ENCODE measurements around the gene PTGES2. TPM values are rescaled to one million over a fixed set of nuclear protein-coding genes. Genes with fewer than 3 reads are reported as not detected.
"Not testable (repeated sequence)": the region's sequence is repeated elsewhere in the genome, so short reads cannot be mapped to it uniquely, and the experiment has no call there.

The PTGES2 gene
- total RNA-seq, 1 donor from 2014 or later, result 129 TPM

DNA sequence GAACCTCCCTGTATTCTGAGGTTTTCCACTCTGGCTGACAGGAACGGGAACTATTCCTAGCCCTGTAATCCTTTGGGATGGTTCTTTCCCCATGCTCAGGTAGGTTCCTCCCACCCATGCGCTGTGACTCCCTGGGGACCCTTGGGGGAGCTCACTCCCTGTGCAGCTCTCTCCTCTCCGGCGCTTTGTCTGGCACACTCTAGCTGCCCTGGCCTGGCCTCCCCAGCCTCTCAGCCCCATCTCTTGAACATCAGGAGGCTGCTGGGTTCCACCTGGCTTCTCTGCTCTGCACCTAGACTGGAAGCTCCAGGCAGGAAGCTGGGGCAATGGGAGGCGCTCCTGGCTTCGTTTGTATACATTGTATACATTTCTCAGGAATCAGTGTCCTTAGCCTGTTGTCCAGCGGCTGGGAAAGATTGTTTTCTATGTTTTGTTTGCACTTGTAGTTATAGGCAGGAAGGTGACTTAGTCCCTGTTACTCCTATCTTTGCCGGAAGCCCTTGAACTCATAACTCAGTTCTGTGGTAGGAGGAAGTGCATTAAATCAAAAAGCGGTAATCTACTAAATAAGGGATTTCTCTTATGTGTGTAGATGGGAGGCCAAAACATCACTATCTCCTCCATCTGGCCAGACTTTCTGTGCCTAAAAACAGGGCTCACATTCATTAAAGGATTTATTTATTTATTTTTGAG, 39.1 kb downstream of the PTGES2 start:
- no peak for DNase-seq (ENCODE audit: low read depth, low spot score)

DNA sequence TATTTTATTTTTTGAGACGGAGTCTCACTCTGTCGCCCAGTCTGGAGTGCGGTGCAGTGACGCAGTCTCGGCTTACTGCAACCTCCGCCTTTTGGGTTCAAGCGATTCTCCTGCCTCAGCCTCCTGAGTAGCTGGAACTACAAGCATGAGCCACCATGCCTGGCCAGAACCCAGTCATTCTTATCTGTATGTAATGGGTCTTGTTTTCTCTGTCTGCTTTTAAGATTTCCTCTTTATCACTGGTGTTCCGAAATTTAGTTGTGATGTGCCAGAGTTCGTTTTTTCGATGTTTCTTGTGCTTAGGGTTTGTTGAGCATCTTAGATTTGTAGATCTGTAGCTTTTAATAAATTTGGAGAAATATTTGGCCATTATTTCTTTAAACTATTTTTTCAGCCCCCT, 40.3 kb downstream of the PTGES2 start:
- no peak for DNase-seq (ENCODE audit: low read depth, low spot score)

DNA sequence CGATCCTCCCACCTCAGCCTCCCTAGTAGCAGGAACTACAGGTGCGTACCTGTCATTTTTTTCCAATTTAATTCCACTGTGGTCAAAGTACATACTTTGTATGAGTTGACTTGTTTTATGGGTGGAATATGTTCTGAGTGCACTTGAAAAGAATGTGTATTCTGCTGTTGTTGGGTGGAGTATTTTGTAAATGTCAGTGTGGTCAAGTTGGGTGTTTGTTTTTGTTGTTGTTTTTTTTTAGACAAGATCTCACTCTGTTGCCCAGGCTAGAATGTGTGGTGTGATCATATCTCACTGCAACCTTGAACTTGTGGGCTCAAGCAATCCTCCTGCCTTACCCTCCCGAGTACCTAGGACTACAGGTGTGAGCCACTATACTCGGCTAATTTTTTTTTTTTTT, 41.6 kb downstream of the PTGES2 start:
- no peak for DNase-seq (ENCODE audit: low read depth, low spot score)

DNA sequence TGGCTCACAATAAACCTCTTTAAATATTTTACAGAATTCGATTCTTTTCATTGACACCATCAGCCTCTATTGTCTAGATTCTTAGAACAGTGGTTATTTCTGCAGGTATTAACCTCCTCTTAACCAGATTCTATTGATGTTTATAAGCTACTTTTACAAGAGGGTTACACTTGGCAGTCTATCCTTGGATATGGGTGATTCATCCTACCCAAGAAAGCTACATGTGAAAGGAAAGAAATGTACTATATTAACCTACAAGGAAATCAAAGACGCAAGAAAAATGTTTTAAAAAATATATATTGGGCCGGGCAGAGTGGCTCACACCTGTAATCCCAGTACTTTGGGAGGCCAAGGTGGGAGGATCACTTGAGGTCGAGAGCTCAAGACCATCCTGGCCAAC, 42.8 kb downstream of the PTGES2 start:
- DNase-seq (ENCODE audit: low read depth, low spot score), result no peak

- DNase-seq (ENCODE audit: low read depth, low spot score), result no peak
These were observed 45.4 kb downstream of the PTGES2 start for GRCh38 chr9:128082151-128082550.

- no peak for DNase-seq (ENCODE audit: low read depth, low spot score)
These were observed 46.5 kb downstream of the PTGES2 start for GRCh38 chr9:128081056-128081455.

- no peak for DNase-seq (ENCODE audit: low read depth, low spot score)
These were observed 47.3 kb downstream of the PTGES2 start for GRCh38 chr9:128080206-128080605.

DNA sequence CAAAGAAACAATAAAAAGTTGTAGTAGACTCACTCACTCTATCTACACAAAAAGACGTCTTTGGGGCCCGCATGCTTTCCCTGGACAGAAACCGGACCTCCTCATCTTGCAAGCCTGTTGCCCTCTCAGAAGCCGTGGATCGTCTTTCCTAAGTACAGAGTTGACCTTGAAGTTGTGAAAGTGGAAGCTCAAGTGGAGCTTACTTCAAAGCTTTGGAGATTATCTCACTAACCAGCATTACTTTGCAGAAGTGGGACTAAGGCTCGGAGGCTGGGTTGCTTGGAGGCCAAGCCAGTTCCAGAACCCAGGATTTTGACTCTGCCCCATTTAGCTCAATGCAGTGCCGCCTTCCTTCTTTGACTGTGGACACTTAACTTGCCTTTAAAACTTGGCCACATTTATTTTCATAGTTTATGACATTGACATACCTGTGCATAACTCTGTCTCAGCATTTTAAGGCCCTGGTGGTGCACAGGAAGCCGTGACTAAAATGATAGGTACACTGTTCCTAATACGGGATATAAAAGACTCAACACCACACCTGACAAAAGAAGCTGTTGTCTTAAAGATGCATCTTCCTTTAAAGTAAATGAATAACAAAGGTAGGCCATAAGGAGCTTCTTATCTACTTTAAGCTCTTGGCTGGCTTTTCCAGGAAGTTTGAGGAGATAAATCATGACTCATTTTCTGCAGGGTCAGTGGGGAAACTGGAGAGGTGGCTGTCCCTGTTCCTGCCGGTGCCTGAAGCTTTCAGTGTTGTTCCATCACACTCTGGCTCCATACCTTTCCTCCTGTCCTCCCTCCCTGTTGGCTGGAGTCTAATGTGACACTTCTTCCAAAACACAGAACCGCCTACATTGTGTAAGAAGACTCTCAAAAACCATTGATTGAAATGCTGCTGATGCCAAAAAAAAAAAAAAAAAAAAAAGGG, 48.8 kb downstream of the PTGES2 start:
- DNase-seq (ENCODE audit: low read depth, low spot score), result no peak

DNA sequence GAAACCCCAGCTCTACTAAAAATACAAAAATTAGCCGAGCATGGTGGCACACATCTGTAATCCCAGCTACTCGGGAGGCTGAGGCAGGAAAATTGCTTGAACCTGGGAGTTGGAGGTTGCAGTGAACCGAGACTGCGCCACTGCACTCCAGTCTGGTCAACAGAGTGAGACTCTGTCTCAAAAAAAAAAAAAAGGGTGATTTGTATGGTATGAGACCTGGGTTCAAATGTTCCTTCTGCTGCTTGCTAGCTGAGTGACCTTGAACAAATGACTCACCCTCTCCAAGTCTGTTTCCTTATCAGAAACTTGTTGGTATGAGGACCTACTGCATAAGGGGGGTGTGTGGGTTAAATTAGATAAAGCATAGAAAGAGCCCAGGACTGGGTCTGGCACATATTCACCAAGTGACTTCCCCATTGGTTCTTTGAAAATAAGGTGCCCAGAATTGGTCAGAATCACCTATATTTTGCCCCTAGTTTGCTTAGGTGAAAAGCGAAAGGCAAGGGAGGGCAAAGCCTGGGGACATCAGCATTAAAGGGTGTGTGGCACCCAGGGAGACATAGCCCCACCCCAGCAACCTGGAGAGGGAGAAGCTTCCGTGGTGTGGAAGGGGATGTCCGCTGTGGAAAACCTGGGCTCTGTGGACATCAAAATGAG, 49.6 kb downstream of the PTGES2 start:
- DNase-seq (ENCODE audit: low read depth, low spot score), result no peak

DNA sequence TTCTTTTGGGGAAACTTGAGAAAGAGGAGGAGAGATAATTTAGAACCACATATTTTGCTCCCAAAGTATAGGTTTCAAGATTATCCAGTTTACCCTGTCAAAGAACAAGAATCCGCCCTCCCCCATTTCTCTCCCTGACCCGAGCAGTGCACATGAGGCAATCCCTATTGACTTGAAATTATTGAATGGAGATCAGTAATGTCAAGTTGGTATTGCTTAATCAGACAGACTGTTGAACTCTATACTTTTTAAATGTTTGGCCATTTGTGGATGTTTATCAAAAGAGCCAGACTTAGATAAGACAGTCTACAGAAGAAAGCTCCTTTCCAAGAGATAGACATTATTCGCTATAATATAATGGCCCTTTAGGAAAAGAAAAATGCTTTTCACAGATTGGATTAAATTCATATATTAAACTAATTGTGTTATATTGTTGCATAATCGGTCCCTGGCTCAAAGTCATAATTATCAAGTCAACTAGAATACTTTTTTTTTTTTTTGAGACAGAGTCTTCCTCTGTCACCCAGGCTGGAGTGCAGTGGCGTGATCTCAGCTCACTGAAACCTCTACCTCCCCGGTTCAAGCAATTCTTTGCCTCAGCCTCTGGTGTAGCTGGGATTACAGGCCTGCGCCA, 54.2 kb downstream of the PTGES2 start:
- no peak for DNase-seq (ENCODE audit: low read depth, low spot score)

- no peak for DNase-seq (ENCODE audit: low read depth, low spot score)
These were observed 55.1 kb downstream of the PTGES2 start for GRCh38 chr9:128072144-128073021.

DNA sequence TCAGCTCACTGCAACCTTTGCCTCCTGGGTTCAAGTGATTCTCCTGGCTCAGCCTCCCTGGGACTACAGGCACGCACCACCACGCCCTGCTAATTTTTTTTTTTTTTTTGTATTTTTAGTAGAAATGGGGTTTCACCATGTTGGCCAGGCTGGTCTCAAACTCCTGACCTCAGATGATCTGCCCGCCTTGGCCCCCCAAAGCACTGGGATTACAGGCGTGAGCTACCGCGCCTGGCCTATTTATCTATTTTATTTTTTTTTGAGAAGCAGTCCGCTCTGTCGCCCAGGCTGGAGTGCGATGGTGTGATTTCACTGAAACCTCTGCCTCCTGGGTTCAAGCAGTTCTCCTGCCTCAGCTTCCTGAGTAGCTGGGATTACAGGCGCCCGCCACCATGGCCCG, 56.1 kb downstream of the PTGES2 start:
- DNase-seq (ENCODE audit: low read depth, low spot score), result not testable (repeated sequence)

DNA sequence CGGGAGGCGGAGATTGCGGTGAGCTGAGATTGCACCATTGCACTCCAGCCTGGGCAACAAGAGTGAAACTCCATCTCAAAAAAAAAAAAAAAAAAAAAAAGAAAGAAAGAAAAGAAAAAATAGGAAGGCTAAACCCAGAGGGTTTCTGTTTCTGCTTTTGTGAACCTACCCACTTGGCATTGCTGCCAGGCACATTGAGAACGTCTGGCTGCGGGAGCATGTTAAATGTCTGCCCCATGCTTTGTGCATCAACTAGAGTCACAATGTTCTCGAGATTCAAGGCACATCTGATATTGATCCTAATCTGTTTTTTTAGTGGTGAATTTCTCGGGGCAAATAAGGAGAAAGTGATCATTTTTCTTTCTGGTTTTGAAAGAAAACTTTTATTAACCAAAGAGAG, 56.7 kb downstream of the PTGES2 start:
- no peak for DNase-seq (ENCODE audit: low read depth, low spot score)

Other genes with a start within 250 kb of the PTGES2 start
- 36.2 and 48.1 TPM in 2 replicates for gene ST6GALNAC6, start 228.1 kb downstream of the PTGES2 start, total RNA-seq
- 62.0 and 69.0 TPM in 2 replicates for gene ST6GALNAC4, start 210.7 kb downstream of the PTGES2 start, total RNA-seq
- 0.21 and 0.79 TPM in 2 replicates for gene PIP5KL1, start 197.0 kb downstream of the PTGES2 start, total RNA-seq
- 11.9 and 12.1 TPM in 2 replicates for gene DPM2, start 189.9 kb downstream of the PTGES2 start, total RNA-seq
- gene EEIG1, start 146.7 kb downstream of the PTGES2 start, total RNA-seq, result 4.4 and 5.2 TPM in 2 replicates
- gene NAIF1, start 60.4 kb downstream of the PTGES2 start, total RNA-seq, result 10.1 and 16.3 TPM in 2 replicates
- gene SLC25A25, start 59.5 kb downstream of the PTGES2 start, total RNA-seq, result 14.7 and 25.1 TPM in 2 replicates
- gene LCN2, start 21.7 kb upstream of the PTGES2 start, total RNA-seq, result not detected in 2 replicates
- 20.6 and 31.5 TPM in 2 replicates for gene BBLN, start 32.5 kb upstream of the PTGES2 start, total RNA-seq
- 18.5 and 24.5 TPM in 2 replicates for gene CIZ1, start 63.8 kb upstream of the PTGES2 start, total RNA-seq
- 0.33 and 0.39 TPM in 2 replicates for gene DNM1, start 75.7 kb upstream of the PTGES2 start, total RNA-seq
- 56.1 and 60.7 TPM in 2 replicates for gene GOLGA2, start 148.3 kb upstream of the PTGES2 start, total RNA-seq
- gene SWI5, start 148.5 kb upstream of the PTGES2 start, total RNA-seq, result 32.4 and 32.5 TPM in 2 replicates
- 36.3 and 37.4 TPM in 2 replicates for gene TRUB2, start 194.7 kb upstream of the PTGES2 start, total RNA-seq
- 24.4 and 28.1 TPM in 2 replicates for gene COQ4, start 195.1 kb upstream of the PTGES2 start, total RNA-seq
- 27.2 and 41.3 TPM in 2 replicates for gene SLC27A4, start 212.8 kb upstream of the PTGES2 start, total RNA-seq
- gene URM1, start 243.6 kb upstream of the PTGES2 start, total RNA-seq, result 69.3 and 77.2 TPM in 2 replicates

All from pulmonary artery endothelial cell (primary cell).